ENCODE data around the gene GATA5. TPM values are rescaled to one million over a fixed set of nuclear protein-coding genes. Genes with fewer than 3 reads are reported as not detected.

Gene GATA5
- total and polyA plus RNA-seq, 4 donors = 0.49 to 15.2 (median 1.3) TPM

DNA sequence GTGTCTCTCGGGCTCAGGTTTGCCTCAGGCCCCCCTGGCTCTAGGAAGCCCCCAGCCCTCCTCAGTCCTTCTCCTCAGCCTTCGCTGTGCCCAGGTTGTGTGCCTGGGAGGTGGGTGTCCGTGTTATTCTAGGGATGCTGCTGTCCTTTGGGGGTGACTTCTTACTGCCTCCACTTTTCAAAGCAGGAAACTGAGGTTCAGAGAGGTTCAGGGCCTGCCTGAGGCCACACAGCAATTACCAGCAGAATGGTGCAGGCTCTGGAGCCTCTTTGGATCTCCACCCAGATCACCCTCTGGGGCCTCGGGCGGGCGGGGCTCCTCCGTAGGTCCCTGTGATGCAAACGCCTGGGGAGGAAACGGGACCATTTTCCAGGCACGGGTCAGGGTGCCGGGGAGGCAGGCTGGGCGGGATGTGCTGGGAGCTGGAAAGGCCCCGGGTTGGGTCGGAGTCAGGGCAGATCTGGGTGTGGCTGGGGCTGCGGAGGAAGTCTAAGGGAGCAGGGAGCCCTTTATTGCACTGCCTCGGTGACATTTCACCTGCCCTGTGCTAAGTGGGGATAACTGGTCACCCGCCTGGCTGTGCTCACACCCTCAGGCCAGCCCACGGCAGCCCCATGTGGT, 23.2 kb downstream of the GATA5 start:
- no peaks in the 10 kb centered on the region for H3K27me3 ChIP-seq (ENCODE audit: control insufficient read depth in 3 of 3, insufficient read depth in 3 of 3, low read length in 2 of 3)
- TF ChIP-seq, protein P1, sequence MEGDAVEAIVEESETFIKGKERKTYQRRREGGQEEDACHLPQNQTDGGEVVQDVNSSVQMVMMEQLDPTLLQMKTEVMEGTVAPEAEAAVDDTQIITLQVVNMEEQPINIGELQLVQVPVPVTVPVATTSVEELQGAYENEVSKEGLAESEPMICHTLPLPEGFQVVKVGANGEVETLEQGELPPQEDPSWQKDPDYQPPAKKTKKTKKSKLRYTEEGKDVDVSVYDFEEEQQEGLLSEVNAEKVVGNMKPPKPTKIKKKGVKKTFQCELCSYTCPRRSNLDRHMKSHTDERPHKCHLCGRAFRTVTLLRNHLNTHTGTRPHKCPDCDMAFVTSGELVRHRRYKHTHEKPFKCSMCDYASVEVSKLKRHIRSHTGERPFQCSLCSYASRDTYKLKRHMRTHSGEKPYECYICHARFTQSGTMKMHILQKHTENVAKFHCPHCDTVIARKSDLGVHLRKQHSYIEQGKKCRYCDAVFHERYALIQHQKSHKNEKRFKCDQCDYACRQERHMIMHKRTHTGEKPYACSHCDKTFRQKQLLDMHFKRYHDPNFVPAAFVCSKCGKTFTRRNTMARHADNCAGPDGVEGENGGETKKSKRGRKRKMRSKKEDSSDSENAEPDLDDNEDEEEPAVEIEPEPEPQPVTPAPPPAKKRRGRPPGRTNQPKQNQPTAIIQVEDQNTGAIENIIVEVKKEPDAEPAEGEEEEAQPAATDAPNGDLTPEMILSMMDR (IDR thresholded peaks at IDR 0.05; ENCODE audit: control extremely low read depth, extremely low read depth) = no peak
- no peak overlapping the region for H3K4me3 ChIP-seq
- H3K27ac ChIP-seq (ENCODE audit: low read depth in 1 of 2, low read length in 1 of 2) = no peak overlapping the region
- ATAC-seq (ENCODE audit: insufficient read depth, low FRiP score) = no peak
- no peak overlapping the region for H3K9ac ChIP-seq (ENCODE audit: insufficient read depth in 1 of 2, low read length in 2 of 2)
- no peaks in the 10 kb centered on the region for H3K36me3 ChIP-seq (ENCODE audit: control insufficient read depth in 4 of 4, insufficient read depth in 4 of 4, low read length in 4 of 4)
- WGBS, 2 donors = 73 to 79% methylated on average over 18 of the region's 18 CpGs
- no peak for DNase-seq
- peaks cover 0 to 58% (median 26%) of the 10 kb centered on the region in 5 donors for H3K4me1 ChIP-seq (ENCODE audit: control insufficient read depth in 5 of 5, insufficient read depth in 5 of 5, low read length in 5 of 5)
- no peaks in the 10 kb centered on the region for H3K9me3 ChIP-seq (ENCODE audit: control insufficient read depth in 4 of 4, insufficient read depth in 3 of 4, low read length in 3 of 4)

DNA sequence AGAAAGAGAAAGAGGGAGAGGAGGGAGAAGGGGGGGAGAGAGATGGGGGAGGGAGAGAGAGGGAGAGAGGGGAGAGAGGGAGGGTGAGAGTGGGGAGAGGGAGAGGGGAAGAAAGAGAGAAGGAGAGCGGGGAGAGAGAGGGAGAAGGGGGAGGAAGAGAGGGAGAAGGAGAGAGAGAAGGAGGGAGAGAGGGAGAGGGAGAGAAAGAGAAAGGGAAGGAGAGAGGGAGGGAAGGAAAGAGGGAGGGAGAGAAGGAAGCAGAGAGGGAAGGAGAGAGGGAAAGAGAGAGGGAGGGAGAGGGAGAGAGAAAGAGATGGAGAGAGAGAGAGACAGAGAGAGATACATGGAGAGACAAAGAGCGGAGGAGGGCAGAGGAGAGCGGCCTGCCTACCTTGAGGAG, 23.8 kb downstream of the GATA5 start:
- H3K27me3 ChIP-seq (ENCODE audit: control insufficient read depth in 3 of 3, insufficient read depth in 3 of 3, low read length in 2 of 3) = no peaks in the 10 kb centered on the region
- H3K4me1 ChIP-seq (ENCODE audit: control insufficient read depth in 5 of 5, insufficient read depth in 5 of 5, low read length in 5 of 5) = peaks cover 0 to 52% (median 23%) of the 10 kb centered on the region in 5 donors
- ATAC-seq (ENCODE audit: insufficient read depth, low FRiP score) (no peak), DNase-seq (no peak)
- H3K27ac ChIP-seq (ENCODE audit: low read depth in 1 of 2, low read length in 1 of 2) = no peak overlapping the region
- no peaks in the 10 kb centered on the region for H3K9me3 ChIP-seq (ENCODE audit: control insufficient read depth in 4 of 4, insufficient read depth in 3 of 4, low read length in 3 of 4)
- no peak overlapping the region for H3K4me3 ChIP-seq
- WGBS, 2 donors = 87 to 88% methylated on average over 3 of the region's 3 CpGs
- no peak overlapping the region for H3K9ac ChIP-seq (ENCODE audit: insufficient read depth in 1 of 2, low read length in 2 of 2)
- H3K36me3 ChIP-seq (ENCODE audit: control insufficient read depth in 4 of 4, insufficient read depth in 4 of 4, low read length in 4 of 4) = no peaks in the 10 kb centered on the region
- TF ChIP-seq, protein P1 (IDR thresholded peaks at IDR 0.05; ENCODE audit: control extremely low read depth, extremely low read depth) = no peak

DNA sequence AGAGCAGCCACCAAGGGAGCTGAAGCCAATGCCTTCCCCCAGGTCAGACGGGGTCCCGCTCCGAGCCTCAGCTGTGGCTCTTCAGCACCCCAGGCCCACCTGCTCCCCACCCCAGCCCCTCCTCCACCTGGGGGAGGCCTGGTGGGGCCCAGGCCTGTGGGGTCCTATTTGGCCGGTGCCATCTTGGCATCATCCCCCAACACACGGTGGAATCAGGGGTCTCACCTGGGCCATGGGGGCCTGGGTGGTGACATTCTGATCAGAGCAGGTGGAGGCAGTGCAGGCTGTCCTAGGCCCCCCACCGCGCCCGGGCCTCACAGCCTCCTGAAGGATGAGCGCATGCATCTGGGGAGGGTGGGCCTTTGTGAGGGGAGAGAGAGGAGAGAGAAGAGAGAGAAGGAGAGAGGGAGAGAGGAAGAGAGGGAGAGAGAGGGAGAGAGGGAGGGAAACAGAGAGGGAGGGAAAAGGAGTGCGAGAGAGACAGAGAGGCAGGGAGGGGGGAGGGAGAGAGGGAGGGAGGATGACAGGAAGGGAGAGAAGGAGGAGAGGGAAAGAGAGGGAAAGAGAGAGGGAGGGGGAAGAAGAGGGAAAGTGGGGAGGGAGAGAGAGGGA, 24.5 kb downstream of the GATA5 start:
- Histone ChIP-seq H3K27me3 (ENCODE audit: control insufficient read depth in 3 of 3, insufficient read depth in 3 of 3, low read length in 2 of 3) (no peaks in the 10 kb centered on the region), H3K9me3 (ENCODE audit: control insufficient read depth in 4 of 4, insufficient read depth in 3 of 4, low read length in 3 of 4) (no peaks in the 10 kb centered on the region), H3K4me3 (no peak overlapping the region), H3K36me3 (ENCODE audit: control insufficient read depth in 4 of 4, insufficient read depth in 4 of 4, low read length in 4 of 4) (no peaks in the 10 kb centered on the region), H3K9ac (ENCODE audit: insufficient read depth in 1 of 2, low read length in 2 of 2) (no peak overlapping the region), H3K4me1 (ENCODE audit: control insufficient read depth in 5 of 5, insufficient read depth in 5 of 5, low read length in 5 of 5) (peaks cover 0 to 51% (median 19%) of the 10 kb centered on the region in 5 donors), H3K27ac (ENCODE audit: low read depth in 1 of 2, low read length in 1 of 2) (no peak overlapping the region)
- 73 to 81% methylated on average over 9 to 10 of the region's 10 CpGs for WGBS, 2 donors
- no peak for DNase-seq
- ATAC-seq (ENCODE audit: insufficient read depth, low FRiP score) = no peak
- TF ChIP-seq, protein P1 (IDR thresholded peaks at IDR 0.05; ENCODE audit: control extremely low read depth, extremely low read depth) = no peak
